ENCODE data around the gene MDFI.
"Not testable (repeated sequence)": the region's sequence is repeated elsewhere in the genome, so short reads cannot be mapped to it uniquely, and the experiment has no call there.

The MDFI gene

DNA sequence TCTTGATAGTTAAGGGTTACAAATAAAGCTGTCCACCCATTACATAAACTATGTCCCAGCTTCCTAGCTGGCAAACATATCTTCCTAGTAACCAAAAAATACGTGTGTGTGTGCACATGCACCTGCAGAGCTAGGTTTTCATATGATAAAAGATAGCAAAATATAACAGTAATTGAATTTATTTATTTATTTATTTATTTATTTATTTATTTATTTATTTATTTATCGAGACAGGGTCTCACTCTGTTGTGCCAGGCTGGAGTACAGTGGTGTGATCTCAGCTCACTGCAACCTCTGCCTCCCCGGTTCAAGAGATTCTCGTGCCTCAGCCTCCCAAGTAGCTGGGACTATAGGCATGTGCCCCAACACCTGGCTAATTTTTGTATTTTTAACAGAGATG, 19.1 kb upstream of the MDFI start:
- H3K4me3 ChIP-seq (ENCODE audit: insufficient read depth, low read depth, low read length, poor library complexity, severe bottlenecking); H3K27me3 ChIP-seq (replicated peaks; ENCODE audit: control insufficient read depth, insufficient read depth, low read length, poor library complexity, severe bottlenecking); H3K36me3 ChIP-seq (ENCODE audit: control insufficient read depth, insufficient read depth, low read length); DNase-seq; H3K9me3 ChIP-seq (ENCODE audit: control insufficient read depth, low read length); H3K27ac ChIP-seq (ENCODE audit: insufficient read depth, low read length, poor library complexity, severe bottlenecking); H3K4me1 ChIP-seq (ENCODE audit: control insufficient read depth, insufficient read depth, low read length, poor library complexity, severe bottlenecking): not testable (repeated sequence)

DNA sequence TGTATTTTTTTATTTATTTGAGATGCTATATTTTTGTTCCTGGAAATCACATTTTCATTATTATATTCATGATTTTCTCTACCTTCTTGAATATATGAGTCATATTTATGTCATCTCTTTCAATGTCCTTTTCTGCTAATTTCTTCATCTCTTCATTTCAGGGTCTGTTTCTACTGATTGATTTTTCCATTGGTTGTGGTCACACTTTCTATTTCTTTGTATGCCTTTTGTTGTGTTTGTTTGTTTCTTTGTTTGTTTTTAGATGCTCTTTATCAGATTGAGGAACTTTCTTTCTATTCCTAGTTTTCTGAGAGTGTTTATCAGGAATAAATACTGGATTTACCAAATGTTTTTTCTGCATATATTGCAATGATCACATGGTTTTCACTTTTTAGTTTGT, 16.9 kb upstream of the MDFI start:
- Histone ChIP-seq H3K36me3 (ENCODE audit: control insufficient read depth, insufficient read depth, low read length) (no peaks in the 10 kb centered on the region), H3K27ac (ENCODE audit: insufficient read depth, low read length, poor library complexity, severe bottlenecking) (no peak overlapping the region)

DNA sequence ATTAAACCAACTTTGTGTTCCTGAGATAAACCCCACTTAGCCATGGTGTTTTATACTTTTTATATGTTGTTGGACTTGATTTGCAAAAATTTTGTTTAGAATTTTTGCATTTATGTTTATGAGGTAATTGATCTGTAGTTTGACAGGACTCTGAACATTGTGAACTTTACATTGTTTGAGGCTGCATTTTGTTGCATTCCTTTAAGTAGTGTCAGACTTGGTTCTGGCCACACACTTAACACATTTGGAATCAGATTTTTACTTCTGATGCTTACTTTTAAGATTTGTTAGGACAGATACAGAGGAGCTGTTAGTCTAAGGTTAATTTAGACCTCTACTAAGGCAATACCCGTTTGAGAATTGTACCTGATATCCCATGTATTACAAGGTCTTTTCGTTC, 16.5 kb upstream of the MDFI start:
- H3K27me3 ChIP-seq (replicated peaks; ENCODE audit: control insufficient read depth, insufficient read depth, low read length, poor library complexity, severe bottlenecking): no peaks in the 10 kb centered on the region
- H3K36me3 ChIP-seq (ENCODE audit: control insufficient read depth, insufficient read depth, low read length): no peaks in the 10 kb centered on the region
- H3K27ac ChIP-seq (ENCODE audit: insufficient read depth, low read length, poor library complexity, severe bottlenecking): no peak overlapping the region
- no peaks in the 10 kb centered on the region for H3K9me3 ChIP-seq (ENCODE audit: control insufficient read depth, low read length)
- DNase-seq: no peak
- no peak overlapping the region for H3K4me3 ChIP-seq (ENCODE audit: insufficient read depth, low read depth, low read length, poor library complexity, severe bottlenecking)
- no peaks in the 10 kb centered on the region for H3K4me1 ChIP-seq (ENCODE audit: control insufficient read depth, insufficient read depth, low read length, poor library complexity, severe bottlenecking)

More for the DNA sequence above, 16.9 kb upstream of the MDFI start:
- no peak for DNase-seq
- Histone ChIP-seq H3K4me3 (ENCODE audit: insufficient read depth, low read depth, low read length, poor library complexity, severe bottlenecking) (no peak overlapping the region), H3K27me3 (replicated peaks; ENCODE audit: control insufficient read depth, insufficient read depth, low read length, poor library complexity, severe bottlenecking) (no peaks in the 10 kb centered on the region), H3K9me3 (ENCODE audit: control insufficient read depth, low read length) (no peaks in the 10 kb centered on the region), H3K4me1 (ENCODE audit: control insufficient read depth, insufficient read depth, low read length, poor library complexity, severe bottlenecking) (no peaks in the 10 kb centered on the region)

DNA sequence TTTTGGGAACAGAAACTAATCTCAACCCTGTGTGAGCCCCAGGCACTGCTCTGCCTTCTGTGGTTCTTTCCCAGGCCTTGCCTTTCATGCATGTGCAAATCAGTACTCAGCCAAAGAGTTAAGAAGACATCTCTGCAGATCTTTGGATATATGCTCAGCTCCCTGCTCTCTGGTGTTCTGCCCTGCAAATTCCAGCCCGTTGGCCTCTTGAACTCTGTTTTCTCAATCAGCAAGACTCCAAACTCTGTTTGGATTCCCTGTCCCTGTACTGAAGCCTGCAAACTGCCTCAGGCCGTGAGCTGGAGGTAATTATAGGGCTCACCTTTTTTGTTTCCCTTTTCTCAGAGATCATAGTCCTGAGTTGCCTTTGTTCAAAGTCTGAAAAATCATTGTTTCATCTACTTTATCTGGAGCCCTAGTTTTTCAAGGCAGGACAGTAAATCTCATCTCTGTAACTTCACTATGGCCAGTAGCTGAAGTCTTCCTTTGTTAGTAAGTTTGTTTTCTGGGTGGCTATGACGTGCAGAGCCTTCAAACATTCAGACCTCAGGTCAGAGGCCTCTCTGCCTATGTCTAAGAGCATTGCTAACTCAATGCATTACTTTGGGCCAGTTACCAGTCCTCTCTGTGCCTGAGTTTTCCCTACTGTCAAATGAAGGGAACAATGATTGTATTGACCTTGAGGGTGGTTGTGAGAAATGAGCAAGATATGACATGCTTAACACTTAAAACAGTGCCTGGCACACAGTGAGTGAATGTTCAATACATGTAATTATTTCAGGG, 15.9 kb upstream of the MDFI start:
- Histone ChIP-seq H3K9me3 (ENCODE audit: control insufficient read depth, low read length) (no peaks in the 10 kb centered on the region), H3K4me1 (ENCODE audit: control insufficient read depth, insufficient read depth, low read length, poor library complexity, severe bottlenecking) (no peaks in the 10 kb centered on the region), H3K27me3 (replicated peaks; ENCODE audit: control insufficient read depth, insufficient read depth, low read length, poor library complexity, severe bottlenecking) (no peaks in the 10 kb centered on the region), H3K4me3 (ENCODE audit: insufficient read depth, low read depth, low read length, poor library complexity, severe bottlenecking) (no peak overlapping the region), H3K27ac (ENCODE audit: insufficient read depth, low read length, poor library complexity, severe bottlenecking) (no peak overlapping the region), H3K36me3 (ENCODE audit: control insufficient read depth, insufficient read depth, low read length) (no peaks in the 10 kb centered on the region)
- no peak for DNase-seq

DNA sequence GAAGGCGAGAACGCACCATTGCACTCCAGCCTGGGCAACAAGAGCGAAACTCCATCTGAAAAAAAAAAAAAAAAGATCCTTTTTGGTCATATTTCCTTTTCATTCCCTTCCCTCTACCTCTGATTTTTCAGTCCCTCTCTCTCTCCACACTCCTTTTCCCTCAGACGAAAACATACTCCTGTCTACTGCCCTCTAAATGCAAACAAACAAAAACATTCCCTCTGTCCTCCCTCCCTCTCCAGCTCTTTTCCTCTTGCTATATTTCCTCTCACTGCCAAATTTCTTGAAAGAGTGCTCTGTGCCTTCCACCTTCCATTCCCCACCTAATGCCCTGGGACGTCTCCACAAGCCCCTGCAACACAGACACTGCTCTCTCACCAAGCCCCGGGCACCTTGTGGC, 14.9 kb upstream of the MDFI start:
- H3K36me3 ChIP-seq (ENCODE audit: control insufficient read depth, insufficient read depth, low read length): no peaks in the 10 kb centered on the region
- no peak overlapping the region for H3K4me3 ChIP-seq (ENCODE audit: insufficient read depth, low read depth, low read length, poor library complexity, severe bottlenecking)
- H3K9me3 ChIP-seq (ENCODE audit: control insufficient read depth, low read length): no peaks in the 10 kb centered on the region
- DNase-seq: no peak
- no peaks in the 10 kb centered on the region for H3K4me1 ChIP-seq (ENCODE audit: control insufficient read depth, insufficient read depth, low read length, poor library complexity, severe bottlenecking)
- H3K27ac ChIP-seq (ENCODE audit: insufficient read depth, low read length, poor library complexity, severe bottlenecking): no peak overlapping the region
- no peaks in the 10 kb centered on the region for H3K27me3 ChIP-seq (replicated peaks; ENCODE audit: control insufficient read depth, insufficient read depth, low read length, poor library complexity, severe bottlenecking)

- Histone ChIP-seq H3K27me3 (replicated peaks; ENCODE audit: control insufficient read depth, insufficient read depth, low read length, poor library complexity, severe bottlenecking) (no peaks in the 10 kb centered on the region), H3K27ac (ENCODE audit: insufficient read depth, low read length, poor library complexity, severe bottlenecking) (no peak overlapping the region), H3K4me1 (ENCODE audit: control insufficient read depth, insufficient read depth, low read length, poor library complexity, severe bottlenecking) (no peaks in the 10 kb centered on the region), H3K9me3 (ENCODE audit: control insufficient read depth, low read length) (no peaks in the 10 kb centered on the region), H3K4me3 (ENCODE audit: insufficient read depth, low read depth, low read length, poor library complexity, severe bottlenecking) (no peak overlapping the region), H3K36me3 (ENCODE audit: control insufficient read depth, insufficient read depth, low read length) (no peaks in the 10 kb centered on the region)
- no peak for DNase-seq
These were observed 13.5 kb upstream of the MDFI start for GRCh38 chr6:41624621-41625380.

GRCh38 chr6:41625442-41625841, 12.8 kb upstream of the MDFI start:
- H3K36me3 ChIP-seq (ENCODE audit: control insufficient read depth, insufficient read depth, low read length): no peaks in the 10 kb centered on the region
- H3K4me1 ChIP-seq (ENCODE audit: control insufficient read depth, insufficient read depth, low read length, poor library complexity, severe bottlenecking): no peaks in the 10 kb centered on the region
- no peak overlapping the region for H3K27ac ChIP-seq (ENCODE audit: insufficient read depth, low read length, poor library complexity, severe bottlenecking)
- H3K9me3 ChIP-seq (ENCODE audit: control insufficient read depth, low read length): no peaks in the 10 kb centered on the region
- DNase-seq: no peak
- no peak overlapping the region for H3K4me3 ChIP-seq (ENCODE audit: insufficient read depth, low read depth, low read length, poor library complexity, severe bottlenecking)
- no peaks in the 10 kb centered on the region for H3K27me3 ChIP-seq (replicated peaks; ENCODE audit: control insufficient read depth, insufficient read depth, low read length, poor library complexity, severe bottlenecking)

GRCh38 chr6:41626022-41626421, 12.2 kb upstream of the MDFI start:
- no peak for DNase-seq
- no peaks in the 10 kb centered on the region for H3K4me1 ChIP-seq (ENCODE audit: control insufficient read depth, insufficient read depth, low read length, poor library complexity, severe bottlenecking)
- no peaks in the 10 kb centered on the region for H3K36me3 ChIP-seq (ENCODE audit: control insufficient read depth, insufficient read depth, low read length)

DNA sequence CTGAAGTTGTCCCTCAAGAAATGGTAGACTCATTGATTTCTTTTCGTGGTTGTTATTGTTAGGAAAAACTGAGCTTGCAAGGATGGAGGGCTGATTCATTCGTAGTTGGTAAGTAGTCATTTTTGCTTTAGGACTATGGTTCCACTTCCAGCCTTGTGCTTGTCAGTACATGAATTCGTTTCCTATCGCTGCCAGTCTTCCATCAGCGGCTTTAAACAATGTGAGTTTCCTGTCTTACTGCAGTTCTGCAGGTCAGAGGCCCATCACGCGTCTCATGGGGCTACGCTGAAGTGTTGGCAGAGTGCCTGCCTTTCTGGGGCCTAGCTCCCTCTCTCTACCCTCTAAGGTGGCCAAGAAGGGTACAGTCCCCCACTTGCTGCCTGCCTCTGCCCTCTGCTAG, 11.4 kb upstream of the MDFI start:
- H3K27ac ChIP-seq (ENCODE audit: insufficient read depth, low read length, poor library complexity, severe bottlenecking): no peak overlapping the region
- no peaks in the 10 kb centered on the region for H3K4me1 ChIP-seq (ENCODE audit: control insufficient read depth, insufficient read depth, low read length, poor library complexity, severe bottlenecking)
- H3K9me3 ChIP-seq (ENCODE audit: control insufficient read depth, low read length): no peaks in the 10 kb centered on the region
- no peaks in the 10 kb centered on the region for H3K27me3 ChIP-seq (replicated peaks; ENCODE audit: control insufficient read depth, insufficient read depth, low read length, poor library complexity, severe bottlenecking)
- H3K4me3 ChIP-seq (ENCODE audit: insufficient read depth, low read depth, low read length, poor library complexity, severe bottlenecking): no peak overlapping the region
- no peaks in the 10 kb centered on the region for H3K36me3 ChIP-seq (ENCODE audit: control insufficient read depth, insufficient read depth, low read length)
- DNase-seq: no peak

More at GRCh38 chr6:41626022-41626421, 12.2 kb upstream of the MDFI start:
- Histone ChIP-seq H3K27ac (ENCODE audit: insufficient read depth, low read length, poor library complexity, severe bottlenecking) (no peak overlapping the region), H3K9me3 (ENCODE audit: control insufficient read depth, low read length) (no peaks in the 10 kb centered on the region), H3K27me3 (replicated peaks; ENCODE audit: control insufficient read depth, insufficient read depth, low read length, poor library complexity, severe bottlenecking) (no peaks in the 10 kb centered on the region), H3K4me3 (ENCODE audit: insufficient read depth, low read depth, low read length, poor library complexity, severe bottlenecking) (no peak overlapping the region)

- H3K36me3 ChIP-seq (ENCODE audit: control insufficient read depth, insufficient read depth, low read length): no peaks in the 10 kb centered on the region
- H3K4me1 ChIP-seq (ENCODE audit: control insufficient read depth, insufficient read depth, low read length, poor library complexity, severe bottlenecking): no peaks in the 10 kb centered on the region
- H3K27me3 ChIP-seq (replicated peaks; ENCODE audit: control insufficient read depth, insufficient read depth, low read length, poor library complexity, severe bottlenecking): no peaks in the 10 kb centered on the region
- DNase-seq: no peak
- no peaks in the 10 kb centered on the region for H3K9me3 ChIP-seq (ENCODE audit: control insufficient read depth, low read length)
- H3K27ac ChIP-seq (ENCODE audit: insufficient read depth, low read length, poor library complexity, severe bottlenecking): no peak overlapping the region
- no peak overlapping the region for H3K4me3 ChIP-seq (ENCODE audit: insufficient read depth, low read depth, low read length, poor library complexity, severe bottlenecking)
These were observed 9.1 kb upstream of the MDFI start for GRCh38 chr6:41629128-41629527.
